ENCODE data around the gene PGBD4.

GRCh38 chr15:34085746-34086145 lies 16.1 kb upstream of the PGBD4 start:
- TF ChIP-seq, protein P1, sequence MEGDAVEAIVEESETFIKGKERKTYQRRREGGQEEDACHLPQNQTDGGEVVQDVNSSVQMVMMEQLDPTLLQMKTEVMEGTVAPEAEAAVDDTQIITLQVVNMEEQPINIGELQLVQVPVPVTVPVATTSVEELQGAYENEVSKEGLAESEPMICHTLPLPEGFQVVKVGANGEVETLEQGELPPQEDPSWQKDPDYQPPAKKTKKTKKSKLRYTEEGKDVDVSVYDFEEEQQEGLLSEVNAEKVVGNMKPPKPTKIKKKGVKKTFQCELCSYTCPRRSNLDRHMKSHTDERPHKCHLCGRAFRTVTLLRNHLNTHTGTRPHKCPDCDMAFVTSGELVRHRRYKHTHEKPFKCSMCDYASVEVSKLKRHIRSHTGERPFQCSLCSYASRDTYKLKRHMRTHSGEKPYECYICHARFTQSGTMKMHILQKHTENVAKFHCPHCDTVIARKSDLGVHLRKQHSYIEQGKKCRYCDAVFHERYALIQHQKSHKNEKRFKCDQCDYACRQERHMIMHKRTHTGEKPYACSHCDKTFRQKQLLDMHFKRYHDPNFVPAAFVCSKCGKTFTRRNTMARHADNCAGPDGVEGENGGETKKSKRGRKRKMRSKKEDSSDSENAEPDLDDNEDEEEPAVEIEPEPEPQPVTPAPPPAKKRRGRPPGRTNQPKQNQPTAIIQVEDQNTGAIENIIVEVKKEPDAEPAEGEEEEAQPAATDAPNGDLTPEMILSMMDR (conservative IDR thresholded peaks at IDR 0.05; ENCODE audit: low read length): no peak
- TF ChIP-seq EZH2phosphoT487 (IDR thresholded peaks at IDR 0.05; ENCODE audit: borderline replicate concordance, low read depth, low read length): no peak
